Prostate gland (tissue), 2 donors: ENCODE data around the gene CSNK2A3. TPM values are rescaled to one million over a fixed set of nuclear protein-coding genes. Genes with fewer than 3 reads are reported as not detected.

ENCODE experiments used
- DNase-seq: peaks from one replicate; pipeline ENCODE4 v3.0.0-alpha.2; 2019; ENCODE audit warnings: low spot score
- H3K27ac ChIP-seq, 2 donors: fragments of 200-600 bp; sonication (generic); 2 replicates each; pipeline ENCODE4 v1.5.1; 2017 to 2019
- H3K27me3 ChIP-seq: fragments of 200-600 bp; sonication (generic); replicated peaks from 2 replicates; pipeline ENCODE4 v1.5.1; 2019; ENCODE audit not compliant: insufficient read depth
- H3K36me3 ChIP-seq, 2 donors: fragments of 200-600 bp; sonication (generic); 1 replicate in 1 of 2; 2 replicates in 1 of 2; pipeline versions ENCODE4 v1.5.1 to v1.8.1; 2017 to 2019
- H3K4me1 ChIP-seq: fragments of 200-600 bp; sonication (generic); replicated peaks from 2 replicates; pipeline ENCODE4 v1.5.1; 2019
- H3K4me3 ChIP-seq, 2 donors: fragments of 200-600 bp; sonication (generic); 2 replicates each; pipeline ENCODE4 v1.5.1; 2017 to 2019
- H3K9me3 ChIP-seq: fragments of 200-600 bp; sonication (generic); 2 replicates; pipeline ENCODE4 v1.5.1; 2017
- CTCF ChIP-seq, 4 experiments: fragments of 200-600 bp in 2 of 4; fragments of 450-650 bp in 2 of 4; sonication (generic) in 2 of 4; IDR thresholded peaks; 1 replicate in 3 of 4; 2 replicates in 1 of 4; pipeline ENCODE4 v1.5.1; 2016 to 2019; ENCODE audit warnings: antibody characterized with exemption in 4 of 4, mild to moderate bottlenecking in 2 of 4, moderate library complexity in 2 of 4
- POLR2A ChIP-seq: fragments of 450-650 bp; IDR thresholded peaks from one replicate; pipeline ENCODE4 v1.6.1; 2016; ENCODE audit warnings: antibody characterized with exemption, mild to moderate bottlenecking
- POLR2AphosphoS5 ChIP-seq: sonication (generic); formaldehyde crosslinking; IDR thresholded peaks from one replicate; pipeline ENCODE4 v1.6.1; 2017; ENCODE audit warnings: antibody characterized with exemption
- WGBS: methylation state at CpG from one replicate; pipeline ENCODE4 v1.1.5; 2018; 5-methylcytosine and 5-hydroxymethylcytosine counted together
- intact Hi-C: fragments of 100-400 bp; cut with DNase I; formaldehyde crosslinking; loops from one replicate; pipeline ENCODE4 v1.14.2; 2022
- total RNA-seq, 2 donors: library from RNA; depleted of rRNA; stranded (reverse); fragments of >200 nt; gene quantifications; one replicate each; pipeline ENCODE4 v1.1.0, GENCODE V29; 2016

Gene CSNK2A3
- total RNA-seq, 2 donors from 2014 or later: 1.1 to 3.0 TPM

DNA sequence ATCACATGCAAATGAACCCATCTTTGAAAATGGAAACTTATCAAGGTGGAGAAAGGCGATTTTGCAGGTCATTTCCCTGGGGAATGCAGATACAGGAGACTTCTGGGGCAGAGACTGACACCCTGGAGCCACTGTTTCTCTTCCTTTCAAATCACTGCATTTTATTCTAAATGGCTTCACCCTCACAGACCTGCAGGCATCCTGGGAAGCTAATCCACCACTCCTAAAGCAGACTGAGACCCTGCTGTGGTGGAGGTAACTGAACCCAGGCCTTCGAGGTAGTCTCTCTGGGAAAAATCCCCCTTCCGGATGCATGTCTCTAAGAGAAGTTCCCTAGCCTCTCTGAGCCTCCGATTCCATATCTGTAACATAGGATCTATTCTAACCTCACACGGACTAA is 20.9 kb upstream of the CSNK2A3 start:
- Histone ChIP-seq H3K36me3 (no peaks in the 10 kb centered on the region), H3K4me3 (no peak overlapping the region), H3K27ac (no peak overlapping the region), H3K4me1 (no peaks in the 10 kb centered on the region), H3K27me3 (no peaks in the 10 kb centered on the region), H3K9me3 (no peaks in the 10 kb centered on the region)
- no peak for DNase-seq
- 81% methylated on average over 5 of the region's 5 CpGs for WGBS
- intact Hi-C loops: no loop called here
- TF ChIP-seq CTCF (IDR thresholded peaks at IDR 0.05) (no peak), POLR2AphosphoS5 (no peak), POLR2A (no peak)

DNA sequence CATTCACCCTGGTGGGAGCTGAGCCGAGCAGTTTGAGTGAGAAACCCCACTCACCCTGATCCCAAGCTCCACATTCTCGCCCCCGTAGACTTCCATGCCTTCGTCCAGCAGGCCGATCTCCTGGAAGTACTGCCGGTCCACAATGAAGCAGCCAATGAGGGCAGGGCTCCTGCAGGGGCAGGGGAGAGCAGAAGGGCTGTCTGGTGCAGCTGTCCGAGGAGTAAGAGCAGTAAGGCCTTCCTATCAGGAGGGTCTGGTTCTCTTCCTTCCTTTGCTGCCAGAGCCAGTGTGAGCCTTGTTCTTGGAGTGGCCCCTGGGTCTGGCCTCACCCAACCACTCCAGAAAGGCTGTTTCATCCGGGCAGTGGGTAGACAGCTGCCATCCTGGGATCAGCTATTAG is 19.4 kb upstream of the CSNK2A3 start:
- H3K4me3 ChIP-seq: no peak overlapping the region
- DNase-seq: no peak
- no peak overlapping the region for H3K27ac ChIP-seq
- H3K4me1 ChIP-seq: no peaks in the 10 kb centered on the region
- no peaks in the 10 kb centered on the region for H3K36me3 ChIP-seq
- H3K27me3 ChIP-seq: no peaks in the 10 kb centered on the region
- 93% methylated on average over 8 of the region's 8 CpGs for WGBS
- TF ChIP-seq CTCF (IDR thresholded peaks at IDR 0.05) (no peak), POLR2A (no peak), POLR2AphosphoS5 (no peak)
- intact Hi-C loops: no loop called here
- H3K9me3 ChIP-seq: no peaks in the 10 kb centered on the region

- Histone ChIP-seq H3K27ac (no peak overlapping the region), H3K4me1 (no peaks in the 10 kb centered on the region), H3K4me3 (no peak overlapping the region), H3K9me3 (no peaks in the 10 kb centered on the region), H3K36me3 (no peaks in the 10 kb centered on the region), H3K27me3 (no peaks in the 10 kb centered on the region)
- TF ChIP-seq POLR2AphosphoS5: no peak
- no peak for TF ChIP-seq POLR2A
- no peak for TF ChIP-seq CTCF (IDR thresholded peaks at IDR 0.05)
- intact Hi-C loops: no loop called here
- no peak for DNase-seq
- 92% methylated on average over 6 of the region's 6 CpGs for WGBS
Measured at GRCh38 chr11:11370962-11371303, 17.9 kb upstream of the CSNK2A3 start.

- intact Hi-C loops: no loop called here
- Histone ChIP-seq H3K27ac (no peak overlapping the region), H3K4me3 (no peak overlapping the region), H3K4me1 (no peaks in the 10 kb centered on the region), H3K9me3 (no peaks in the 10 kb centered on the region), H3K27me3 (no peaks in the 10 kb centered on the region), H3K36me3 (no peaks in the 10 kb centered on the region)
- WGBS: 66% methylated on average over 8 of the region's 8 CpGs
- no peak for DNase-seq
- no peak for TF ChIP-seq POLR2AphosphoS5
- no peak for TF ChIP-seq POLR2A
- TF ChIP-seq CTCF (IDR thresholded peaks at IDR 0.05): no peak
Measured at GRCh38 chr11:11370255-11370961, 17.4 kb upstream of the CSNK2A3 start.

GRCh38 chr11:11366793-11367192 is 13.7 kb upstream of the CSNK2A3 start:
- WGBS: 92% methylated on average over 1 of the region's 1 CpG
- H3K27me3 ChIP-seq: no peaks in the 10 kb centered on the region
- H3K4me1 ChIP-seq: no peaks in the 10 kb centered on the region
- H3K27ac ChIP-seq: no peak overlapping the region
- no peak overlapping the region for H3K4me3 ChIP-seq
- no peaks in the 10 kb centered on the region for H3K9me3 ChIP-seq
- DNase-seq: no peak
- intact Hi-C loops: no loop called here
- TF ChIP-seq CTCF (IDR thresholded peaks at IDR 0.05) (no peak), POLR2AphosphoS5 (no peak), POLR2A (no peak)
- H3K36me3 ChIP-seq: no peaks in the 10 kb centered on the region
